Gastrocnemius medialis (tissue), 4 donors: ENCODE data around the gene MOB1A. TPM values are rescaled to one million over a fixed set of nuclear protein-coding genes. Genes with fewer than 3 reads are reported as not detected.

ENCODE experiments used
- ATAC-seq, 2 donors: fragments of 150-250 bp; one replicate each; pipeline ENCODE4 v1.9.1; 2016
- DNase-seq, 2 donors: peaks; one replicate each; pipeline ENCODE4 v3.0.0-alpha.2; 2019
- H3K27ac ChIP-seq, 4 donors: fragments of 200-600 bp; sonication (generic); 1 replicate in 1 of 4; 2 replicates in 3 of 4; pipeline ENCODE4 v1.5.1; 2016 to 2018; ENCODE audit warnings: mild to moderate bottlenecking in 2 of 4, moderate library complexity in 1 of 4
- H3K27me3 ChIP-seq, 3 donors: fragments of 200-600 bp; sonication (generic) in 2 of 3; 1 replicate in 1 of 3; 2 replicates in 2 of 3; pipeline versions ENCODE4 v1.5.1 to v1.6.0; 2016 to 2019; ENCODE audit warnings: mild to moderate bottlenecking in 1 of 3, moderate library complexity in 1 of 3
- H3K36me3 ChIP-seq, 2 donors: fragments of 200-600 bp; sonication (generic) in 1 of 2; one replicate each; pipeline ENCODE4 v1.5.1; 2017 to 2018
- H3K4me1 ChIP-seq, 2 donors: fragments of 200-600 bp; sonication (generic) in 1 of 2; one replicate each; pipeline ENCODE4 v1.5.1; 2016 to 2017; ENCODE audit warnings: mild to moderate bottlenecking in 2 of 2
- H3K4me3 ChIP-seq, 4 donors: fragments of 200-600 bp; sonication (generic) in 3 of 4; 1 replicate in 1 of 4; 2 replicates in 3 of 4; pipeline ENCODE4 v1.5.1; 2016 to 2019; ENCODE audit warnings: mild to moderate bottlenecking in 2 of 4
- H3K9me3 ChIP-seq, 3 donors: fragments of 200-600 bp; sonication (generic) in 2 of 3; 1 replicate in 1 of 3; 2 replicates in 2 of 3; pipeline ENCODE4 v1.5.1; 2016 to 2019
- POLR2A ChIP-seq, 2 donors: fragments of 450-650 bp; IDR thresholded peaks; one replicate each; pipeline ENCODE4 v1.6.1; 2017; ENCODE audit warnings: antibody characterized with exemption in 2 of 2, mild to moderate bottlenecking in 2 of 2, moderate library complexity in 2 of 2
- in situ Hi-C, 4 donors: fragments of 200-750 bp; cut with MboI; loops; one replicate each; pipeline versions ENCODE4 v1.15.0 to v1.8.0; 2017; ENCODE audit warnings: low sequenced_read_pairs in 4 of 4
- intact Hi-C: fragments of 100-400 bp; cut with DNase I; formaldehyde crosslinking; loops from one replicate; pipeline ENCODE4 v1.15.1; 2023; ENCODE audit warnings: low total_unique reads
- total RNA-seq, 4 donors: library from RNA; depleted of rRNA; stranded (reverse); fragments of >200 nt; gene quantifications; one replicate each; pipeline versions ENCODE4 v1.1.0 to v1.2.3, GENCODE V29; 2016
- TF ChIP-seq, protein P1 (sequence below), 5 experiments: fragments of 450-650 bp in 3 of 5; fragments of 200-600 bp in 2 of 5; sonication (generic) in 2 of 5; IDR thresholded peaks in 4 of 5; conservative IDR thresholded peaks in 1 of 5; 1 replicate in 4 of 5; 2 replicates in 1 of 5; pipeline ENCODE4 v1.5.1; 2016 to 2019; ENCODE audit warnings: antibody characterized with exemption in 5 of 5, mild to moderate bottlenecking in 3 of 5, moderate library complexity in 3 of 5

The MOB1A gene
- total RNA-seq, 4 donors from 2014 or later, result 19.9 to 44.3 (median 35.5) TPM

- intact Hi-C loops, result no loop called here
- TF ChIP-seq, protein P1, sequence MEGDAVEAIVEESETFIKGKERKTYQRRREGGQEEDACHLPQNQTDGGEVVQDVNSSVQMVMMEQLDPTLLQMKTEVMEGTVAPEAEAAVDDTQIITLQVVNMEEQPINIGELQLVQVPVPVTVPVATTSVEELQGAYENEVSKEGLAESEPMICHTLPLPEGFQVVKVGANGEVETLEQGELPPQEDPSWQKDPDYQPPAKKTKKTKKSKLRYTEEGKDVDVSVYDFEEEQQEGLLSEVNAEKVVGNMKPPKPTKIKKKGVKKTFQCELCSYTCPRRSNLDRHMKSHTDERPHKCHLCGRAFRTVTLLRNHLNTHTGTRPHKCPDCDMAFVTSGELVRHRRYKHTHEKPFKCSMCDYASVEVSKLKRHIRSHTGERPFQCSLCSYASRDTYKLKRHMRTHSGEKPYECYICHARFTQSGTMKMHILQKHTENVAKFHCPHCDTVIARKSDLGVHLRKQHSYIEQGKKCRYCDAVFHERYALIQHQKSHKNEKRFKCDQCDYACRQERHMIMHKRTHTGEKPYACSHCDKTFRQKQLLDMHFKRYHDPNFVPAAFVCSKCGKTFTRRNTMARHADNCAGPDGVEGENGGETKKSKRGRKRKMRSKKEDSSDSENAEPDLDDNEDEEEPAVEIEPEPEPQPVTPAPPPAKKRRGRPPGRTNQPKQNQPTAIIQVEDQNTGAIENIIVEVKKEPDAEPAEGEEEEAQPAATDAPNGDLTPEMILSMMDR (IDR thresholded peaks at IDR 0.05 in 4 of 5, conservative IDR thresholded peaks at IDR 0.05 in 1 of 5), result no peak
- TF ChIP-seq POLR2A (IDR thresholded peaks at IDR 0.05), result no peak
- in situ Hi-C loops, result no loop called here
- Histone ChIP-seq H3K4me3 (no peak overlapping the region), H3K27ac (no peak overlapping the region), H3K27me3 (no peaks in the 10 kb centered on the region), H3K4me1 (peaks cover 17 to 20% of the 10 kb centered on the region in 2 donors), H3K9me3 (no peaks in the 10 kb centered on the region), H3K36me3 (peaks cover 0 to 8% of the 10 kb centered on the region in 2 donors)
- no peak for DNase-seq
- ATAC-seq, result no peak
These were observed 45.5 kb upstream of the MOB1A start for GRCh38 chr2:74223941-74224770.

- Histone ChIP-seq H3K27ac (no peak overlapping the region), H3K36me3 (peaks cover 0 to 8% of the 10 kb centered on the region in 2 donors), H3K4me3 (no peak overlapping the region), H3K27me3 (no peaks in the 10 kb centered on the region), H3K9me3 (no peaks in the 10 kb centered on the region), H3K4me1 (peaks cover 14 to 18% of the 10 kb centered on the region in 2 donors)
- DNase-seq, result no peak
- no peak for ATAC-seq
- in situ Hi-C loops (no loop called here), intact Hi-C loops (no loop called here)
- TF ChIP-seq POLR2A (IDR thresholded peaks at IDR 0.05), result no peak
- TF ChIP-seq, protein P1 (IDR thresholded peaks at IDR 0.05 in 4 of 5, conservative IDR thresholded peaks at IDR 0.05 in 1 of 5), result no peak
These were observed 43.6 kb upstream of the MOB1A start for GRCh38 chr2:74222300-74222650.

GRCh38 chr2:74221604-74222299 lies 43.1 kb upstream of the MOB1A start:
- Histone ChIP-seq H3K27me3 (no peaks in the 10 kb centered on the region), H3K4me1 (peaks cover 10 to 13% of the 10 kb centered on the region in 2 donors), H3K4me3 (no peak overlapping the region), H3K36me3 (peaks cover 0 to 9% of the 10 kb centered on the region in 2 donors), H3K27ac (no peak overlapping the region), H3K9me3 (no peaks in the 10 kb centered on the region)
- no peak for ATAC-seq
- DNase-seq, result no peak
- intact Hi-C loops, result no loop called here
- TF ChIP-seq POLR2A (IDR thresholded peaks at IDR 0.05), result no peak
- TF ChIP-seq, protein P1 (IDR thresholded peaks at IDR 0.05 in 4 of 5, conservative IDR thresholded peaks at IDR 0.05 in 1 of 5), result no peak
- in situ Hi-C loops, result no loop called here

DNA sequence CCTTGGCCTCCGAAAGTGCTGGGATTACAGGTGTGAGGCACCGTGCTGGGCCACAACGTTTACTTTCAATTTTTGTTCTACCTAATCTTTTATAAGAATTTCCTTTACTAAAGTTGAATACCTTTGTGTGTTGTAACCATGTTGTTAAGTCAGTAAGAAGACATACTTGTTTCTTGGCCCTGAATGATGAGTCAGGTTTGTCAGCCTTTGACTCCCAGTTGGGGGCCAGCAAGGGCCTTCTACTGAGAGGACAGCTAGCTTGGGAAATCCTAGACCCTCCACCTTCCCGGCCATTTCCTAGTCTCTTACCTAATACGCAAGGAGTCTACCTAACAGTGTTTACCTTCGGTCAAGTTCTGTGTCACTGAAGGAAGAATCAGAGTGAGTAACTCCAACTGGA lies 42.4 kb upstream of the MOB1A start:
- H3K27ac ChIP-seq, result no peak overlapping the region
- H3K36me3 ChIP-seq, result peaks cover 0 to 16% of the 10 kb centered on the region in 2 donors
- H3K9me3 ChIP-seq, result no peaks in the 10 kb centered on the region
- intact Hi-C loops, result no loop called here
- no peak for DNase-seq
- no peaks in the 10 kb centered on the region for H3K27me3 ChIP-seq
- H3K4me1 ChIP-seq, result peaks cover 3 to 6% of the 10 kb centered on the region in 2 donors
- in situ Hi-C loops, result no loop called here
- H3K4me3 ChIP-seq, result no peak overlapping the region
- no peak for TF ChIP-seq POLR2A (IDR thresholded peaks at IDR 0.05)
- TF ChIP-seq, protein P1 (IDR thresholded peaks at IDR 0.05 in 4 of 5, conservative IDR thresholded peaks at IDR 0.05 in 1 of 5), result no peak
- no peak for ATAC-seq
